Stimulated activated CD8-positive, alpha-beta memory T cell treated with anti-CD3 and anti-CD28 coated beads, Interleukin-2, amount 100 ng/mL, for 1 hour (primary cell): ENCODE measurements around the gene DDC.
"Not testable (repeated sequence)": the region's sequence is repeated elsewhere in the genome, so short reads cannot be mapped to it uniquely, and the experiment has no call there.

Experiments used
- DNase-seq, 2 donors: peaks; one replicate each; pipeline ENCODE4 v3.0.0-alpha.2; 2020; ENCODE audit warnings: low read depth in 2 of 2

Gene DDC

DNA sequence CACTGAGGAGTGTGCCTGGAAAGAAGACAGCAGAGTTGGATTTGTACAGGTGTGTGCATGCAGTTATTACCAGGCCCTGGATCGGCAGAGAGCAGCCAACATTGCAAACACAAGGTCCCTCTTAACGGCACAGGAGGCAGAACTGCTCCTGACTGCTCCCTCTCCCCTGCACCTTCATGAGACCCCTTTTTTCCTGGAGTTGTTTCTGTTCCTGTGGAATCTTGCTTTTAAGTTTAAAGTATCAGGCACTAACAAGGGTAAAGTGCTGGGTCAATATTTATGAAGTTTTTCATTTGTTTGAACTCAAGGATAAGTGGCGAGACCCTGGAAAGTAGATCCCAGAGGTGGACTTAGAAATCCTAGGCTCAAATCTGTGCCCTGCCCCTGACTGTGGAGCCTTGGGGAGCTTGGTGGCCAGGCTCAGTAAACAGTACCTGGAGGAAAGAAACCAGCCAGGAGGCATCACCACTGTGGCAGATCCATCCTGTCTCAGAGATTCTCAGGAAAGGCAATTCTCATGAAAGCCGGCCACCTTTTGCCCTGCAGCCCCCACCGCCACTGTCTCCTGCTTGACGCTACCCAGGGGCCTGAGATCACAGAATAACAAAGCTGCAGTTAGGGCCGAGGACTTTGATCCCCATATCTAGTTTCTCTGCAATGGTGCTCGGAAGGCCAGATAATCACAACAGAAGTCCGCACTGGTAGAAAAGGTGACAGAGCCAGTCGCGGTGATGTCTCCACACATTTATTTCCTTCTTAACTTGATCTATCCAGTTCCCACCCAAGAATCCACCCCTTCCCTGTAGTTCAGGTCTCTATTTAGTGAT lies 36.7 kb downstream of the DDC start:
- DNase-seq = no peak

DNA sequence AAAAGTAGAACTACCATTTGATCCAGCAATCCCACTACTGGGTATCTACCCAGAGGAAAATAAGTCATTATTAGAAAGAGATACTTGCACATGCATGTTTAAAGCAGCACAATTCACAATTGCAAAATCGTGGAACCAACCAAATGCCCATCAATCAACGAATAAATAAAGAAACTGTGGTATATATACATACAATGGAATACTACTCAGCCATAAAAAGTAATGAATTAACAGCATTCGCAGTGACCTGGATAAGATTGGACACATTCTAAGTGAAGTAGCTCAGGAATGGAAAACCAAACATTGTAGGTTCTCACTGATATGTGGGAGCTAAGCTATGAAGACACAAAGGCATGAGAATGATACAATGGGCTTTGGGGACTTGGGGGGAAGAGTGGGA lies 45.9 kb downstream of the DDC start:
- not testable (repeated sequence) for DNase-seq

DNA sequence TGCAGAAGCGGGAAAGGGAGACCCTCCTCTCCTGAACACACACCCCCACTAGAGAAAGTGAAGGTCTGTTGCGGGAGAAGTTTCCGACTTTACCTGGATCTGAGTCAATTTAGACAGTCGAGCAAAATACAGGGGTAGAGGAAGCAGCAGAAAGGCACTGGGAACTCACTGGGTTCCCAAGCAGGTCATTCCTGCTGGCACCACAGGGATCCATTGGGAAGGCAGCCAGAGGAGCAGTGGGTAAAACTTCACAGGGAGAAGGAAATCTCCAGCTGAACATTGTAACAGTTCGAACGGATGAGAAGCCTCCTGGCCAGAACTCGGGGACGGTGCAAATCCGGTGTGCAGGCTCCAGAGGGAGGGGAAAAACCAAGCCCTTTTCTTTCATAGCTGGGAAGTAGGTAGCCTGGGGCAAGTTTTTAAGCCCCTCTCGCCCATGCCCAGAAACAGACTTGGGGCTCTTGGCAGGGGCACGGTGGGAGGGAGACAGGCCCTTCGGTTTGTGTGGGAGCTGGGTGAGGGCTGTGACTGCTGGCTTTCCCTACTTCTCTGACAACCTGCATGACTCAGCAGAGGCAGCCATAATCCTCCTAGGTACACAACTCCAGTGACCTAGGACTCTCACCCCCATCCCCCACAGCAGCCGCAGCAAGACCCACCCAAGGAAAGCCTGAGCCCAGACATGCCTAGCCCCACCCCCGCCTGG lies 51.9 kb downstream of the DDC start:
- no peak for DNase-seq

DNA sequence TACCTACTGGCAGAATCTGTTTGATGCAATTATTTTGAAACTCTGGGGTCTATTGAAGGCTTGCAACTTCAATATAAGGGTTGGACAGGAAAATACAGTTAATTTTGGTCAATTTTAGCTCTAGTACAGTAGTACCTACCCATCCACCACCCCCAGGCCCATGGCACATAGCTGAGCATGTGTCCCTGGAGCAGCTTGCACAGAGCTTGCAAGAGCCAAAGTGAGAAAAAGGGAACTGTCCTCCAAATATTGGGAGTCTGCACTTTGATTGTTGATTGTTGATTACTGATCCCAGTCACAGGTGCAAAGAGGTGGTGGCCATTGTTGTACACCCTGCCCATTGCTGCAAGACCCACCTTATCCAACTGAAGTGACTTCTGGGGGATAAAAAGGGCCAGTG lies 52.8 kb downstream of the DDC start:
- no peak for DNase-seq

DNA sequence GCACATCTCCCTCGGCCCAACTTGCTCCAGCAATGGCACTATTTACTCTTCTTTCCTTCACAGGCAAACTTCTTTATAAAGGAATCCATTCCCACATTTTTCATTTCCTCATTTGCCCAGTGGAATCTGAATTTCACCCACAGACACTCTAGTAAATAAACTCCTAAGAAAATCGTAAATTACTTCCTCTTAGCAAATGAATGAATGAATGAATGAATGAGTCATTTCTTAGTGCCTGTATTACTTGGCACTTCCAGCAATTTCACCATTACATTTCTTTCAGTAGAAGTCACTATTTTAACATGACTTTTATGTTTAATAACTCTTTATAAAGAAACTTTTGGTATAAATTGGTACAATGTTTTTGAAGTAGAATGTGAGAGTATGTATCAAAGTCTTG lies 55.7 kb downstream of the DDC start:
- no peak for DNase-seq

DNA sequence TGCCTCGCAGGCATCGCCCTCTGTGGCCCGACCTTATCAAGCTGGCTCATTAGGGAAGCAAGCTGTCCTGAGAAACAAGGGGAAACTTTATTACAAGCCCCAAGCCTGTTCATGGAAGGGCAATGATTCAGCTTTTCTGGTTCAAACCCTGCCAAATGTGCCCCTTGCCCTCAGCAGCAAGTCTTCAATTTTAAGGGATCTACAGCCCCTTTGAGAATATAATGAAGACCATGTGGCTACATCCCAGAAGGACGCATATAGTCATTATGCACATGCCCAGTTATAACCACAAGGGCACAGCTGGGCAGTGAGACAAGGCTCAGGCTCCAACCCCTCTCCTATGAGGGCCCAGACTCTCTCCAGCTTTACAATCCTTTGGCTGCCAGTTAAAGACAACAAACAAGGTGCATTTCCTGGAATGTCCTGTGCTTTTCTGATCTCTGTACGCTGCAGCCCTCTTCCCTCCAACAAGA lies 56.7 kb downstream of the DDC start:
- DNase-seq = no peak

DNA sequence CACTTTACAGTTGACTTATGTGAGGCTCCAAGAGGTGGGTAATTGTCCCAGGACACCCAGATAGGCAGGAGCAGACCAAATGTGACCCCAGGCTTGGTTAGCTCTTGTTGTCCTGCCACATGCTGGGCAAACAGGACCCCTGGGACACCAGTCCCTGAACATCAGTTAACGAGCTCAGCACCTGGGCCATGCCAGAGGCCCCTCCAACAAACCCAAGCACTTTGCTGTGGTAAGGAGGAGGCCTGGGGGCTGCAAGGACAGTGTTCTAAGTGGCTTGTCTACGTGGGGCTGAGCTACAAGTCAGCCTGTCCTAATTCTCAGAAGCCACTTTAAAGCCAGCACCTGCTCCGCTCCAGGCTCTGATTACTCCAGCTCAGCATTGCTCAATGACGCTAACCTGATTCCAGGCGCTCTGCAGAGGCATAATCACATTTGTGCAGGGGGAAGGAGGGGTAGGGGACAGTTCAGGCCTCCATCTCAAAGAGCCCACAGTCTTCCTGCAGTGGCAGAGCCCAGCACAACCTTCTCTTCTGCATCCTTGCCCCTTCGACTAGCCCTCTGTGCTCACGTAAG lies 57.2 kb downstream of the DDC start:
- no peak for DNase-seq

DNA sequence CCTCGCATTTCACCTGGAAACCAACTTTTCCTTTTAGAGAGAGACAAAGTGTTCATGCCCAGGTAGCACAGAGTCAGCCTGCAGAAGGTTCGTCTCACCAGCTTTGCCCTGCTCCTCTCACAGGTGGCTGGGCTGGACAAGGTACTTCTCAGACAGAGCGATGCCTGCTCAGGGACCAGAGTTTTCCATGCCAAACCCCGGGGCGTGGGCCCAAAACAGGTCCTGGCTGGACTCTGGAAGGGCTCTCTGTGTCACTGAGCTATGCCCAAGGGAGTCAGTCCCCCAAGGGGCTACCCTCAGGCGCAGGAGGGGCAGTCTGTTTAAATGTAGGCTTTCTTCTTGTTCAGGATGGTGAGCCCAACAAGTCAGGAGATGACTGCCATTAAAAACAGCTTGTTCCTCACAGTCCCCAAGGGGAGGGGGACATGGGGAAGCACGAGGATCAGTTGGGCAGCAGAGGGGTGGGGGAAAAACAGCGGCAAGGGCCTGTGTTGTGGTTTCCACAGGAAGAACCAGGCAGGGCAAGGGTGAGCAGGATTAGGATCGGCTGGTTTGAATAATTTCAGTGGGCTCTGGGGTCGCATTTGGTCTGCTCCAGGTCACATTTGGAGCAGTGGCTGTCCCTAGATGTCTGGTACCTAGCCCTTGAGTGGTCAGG lies 59.5 kb downstream of the DDC start:
- DNase-seq = no peak

DNA sequence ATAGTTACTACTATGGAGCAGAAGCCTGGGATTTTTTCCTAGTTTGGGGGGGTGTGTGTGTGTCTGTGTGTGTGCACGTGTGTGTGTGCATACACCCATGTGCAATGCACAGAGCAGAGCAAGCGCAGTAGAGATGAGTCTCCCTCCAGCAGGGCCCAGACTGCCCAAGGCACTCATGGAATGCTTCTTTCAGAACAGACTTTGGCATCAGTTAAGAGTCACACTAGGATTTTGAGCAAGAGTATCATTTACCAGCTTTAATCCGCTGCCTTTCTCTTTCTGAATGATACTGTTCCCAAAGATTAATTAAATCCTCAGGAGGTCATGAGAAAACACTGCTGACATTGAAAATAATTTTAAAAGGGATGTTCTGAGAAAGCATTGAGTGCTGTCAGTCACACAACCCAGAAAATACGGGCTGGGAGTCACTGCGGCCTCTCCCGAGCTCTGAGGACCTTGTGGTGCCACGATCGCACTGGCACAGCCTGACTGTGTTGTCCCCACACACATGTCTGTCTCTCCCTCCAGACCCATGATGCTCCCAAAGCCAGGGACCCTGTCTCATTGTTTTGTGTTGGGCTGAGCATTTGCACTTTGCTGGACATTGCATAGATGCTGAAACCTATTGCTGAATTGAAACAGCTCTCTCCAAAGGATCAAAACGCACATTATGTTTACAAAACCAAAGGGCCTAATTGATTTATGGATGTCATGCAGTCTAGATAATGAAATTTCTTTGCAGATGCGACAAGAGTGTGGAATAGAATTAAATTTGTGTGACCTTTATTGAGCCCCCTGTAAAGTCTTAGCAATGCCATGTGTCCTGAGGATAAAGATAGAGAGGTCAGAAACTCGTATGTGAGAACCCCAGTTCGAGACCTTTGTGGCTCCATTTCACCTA lies 60.3 kb downstream of the DDC start:
- DNase-seq = no peak

DNA sequence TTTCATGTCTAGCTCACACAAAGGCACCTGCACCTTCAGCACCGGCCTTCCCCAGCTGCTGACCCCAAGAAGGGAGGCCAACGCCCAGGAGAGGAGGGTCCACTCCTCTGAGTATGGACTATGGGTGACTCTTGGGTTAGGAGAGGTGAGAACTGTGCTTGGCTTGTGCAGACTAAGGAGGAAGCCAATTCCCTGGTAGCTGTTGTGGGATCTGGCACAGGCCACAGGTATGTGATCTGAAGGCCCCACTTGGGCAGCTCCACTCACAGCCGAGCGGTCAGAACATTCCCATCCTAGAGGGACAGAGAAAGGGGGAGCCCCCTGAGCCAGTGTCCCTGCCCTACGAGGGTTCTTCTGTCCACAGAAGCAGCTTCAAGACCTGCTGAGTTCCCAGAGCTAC lies 62.3 kb downstream of the DDC start:
- no peak for DNase-seq

DNA sequence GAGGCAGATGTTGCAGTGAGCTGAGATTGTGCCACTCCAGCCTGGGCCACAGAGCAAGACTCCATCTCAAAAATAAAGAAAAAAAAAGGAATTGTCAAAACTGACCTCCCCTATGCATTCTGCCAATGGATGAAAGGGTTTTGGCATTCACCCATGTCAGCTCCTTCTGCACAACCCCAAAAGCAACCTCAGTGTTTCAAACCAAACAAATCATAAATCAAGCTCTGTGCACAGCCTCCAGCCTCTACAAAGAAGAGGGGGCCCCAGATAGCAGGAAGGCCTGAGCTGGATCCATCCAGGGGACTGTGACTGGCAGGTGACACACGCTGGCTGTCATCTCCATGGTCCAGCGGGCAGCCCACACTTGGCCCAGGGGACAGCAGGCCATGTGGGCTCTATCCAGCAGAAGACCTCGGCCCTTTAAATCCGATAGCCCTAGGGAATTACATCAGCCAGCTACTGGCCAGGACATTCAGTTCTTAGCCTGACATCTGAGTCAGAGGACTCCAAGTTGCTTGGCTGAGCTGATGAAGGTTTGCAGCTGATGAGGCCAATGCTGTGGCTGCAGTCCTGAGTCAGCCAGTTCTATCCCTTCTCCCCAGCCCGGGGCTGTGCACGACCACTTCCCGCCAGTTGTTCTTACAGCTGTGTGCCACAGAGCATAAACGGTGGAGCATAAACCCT lies 63.1 kb downstream of the DDC start:
- DNase-seq = no peak

DNA sequence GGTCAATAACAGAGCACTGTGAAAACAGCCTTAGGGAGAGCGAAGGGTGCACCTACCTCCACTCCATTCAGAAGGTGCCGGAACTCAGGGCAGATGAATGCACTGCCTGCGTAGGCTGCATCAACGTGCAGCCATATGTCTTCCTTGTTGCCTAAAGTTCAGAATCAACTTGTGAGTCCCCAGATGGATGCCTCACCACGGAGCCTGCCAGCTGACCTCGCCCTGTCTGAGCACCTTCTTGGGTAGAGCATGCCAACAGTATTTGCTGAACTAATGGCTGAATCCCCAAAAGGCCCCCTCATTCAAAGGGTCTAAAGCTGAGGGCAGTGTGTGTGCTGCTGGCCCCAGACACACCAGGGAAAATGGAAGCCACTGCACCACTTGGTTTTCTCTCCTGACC lies 66.1 kb downstream of the DDC start:
- DNase-seq = no peak

DNA sequence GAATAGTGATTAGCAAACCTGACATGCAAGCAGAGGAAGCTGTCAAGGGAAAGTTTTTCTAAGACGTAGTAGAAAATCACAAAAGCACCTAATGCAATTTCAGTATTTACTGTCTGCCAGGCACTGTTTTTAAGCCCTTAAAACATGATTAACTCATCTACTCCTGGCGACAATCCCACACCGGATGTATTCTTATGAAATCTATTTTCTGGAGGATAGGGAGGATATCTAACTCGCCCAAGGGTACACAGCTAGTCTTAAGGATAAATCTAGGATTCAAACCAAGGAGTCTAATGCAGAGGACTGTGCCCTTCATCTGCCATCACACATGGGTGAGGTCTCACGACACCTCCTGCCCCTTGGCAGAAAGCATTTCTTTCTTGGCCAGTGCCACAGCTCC lies 67.2 kb downstream of the DDC start:
- no peak for DNase-seq

DNA sequence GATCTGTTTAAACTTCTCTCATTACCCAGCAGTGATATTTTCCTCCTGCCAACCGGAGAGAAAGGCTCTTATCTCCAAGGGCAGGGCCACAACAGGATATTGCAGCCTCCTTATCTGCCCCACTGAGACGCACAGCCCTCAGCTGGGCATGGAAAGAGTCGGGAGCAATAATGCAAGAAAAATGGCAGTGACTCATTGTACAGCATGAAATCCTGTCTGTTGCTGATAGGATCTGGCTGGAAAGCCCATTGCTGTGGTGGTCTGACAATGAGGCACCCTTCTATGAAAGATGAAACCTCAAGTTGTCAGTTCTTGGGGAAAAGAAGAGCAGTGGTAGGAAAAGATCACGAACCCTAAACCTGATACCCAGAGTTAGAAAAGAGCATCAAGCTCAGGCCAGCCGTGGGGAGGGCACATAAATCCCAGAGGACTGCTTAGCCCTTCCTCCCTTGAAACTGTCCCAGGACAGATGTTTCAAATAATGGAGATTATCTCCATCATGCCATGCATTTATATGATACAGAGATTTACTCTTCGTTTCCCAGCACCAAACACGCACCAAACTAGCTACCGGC lies 68.0 kb downstream of the DDC start:
- DNase-seq = no peak

DNA sequence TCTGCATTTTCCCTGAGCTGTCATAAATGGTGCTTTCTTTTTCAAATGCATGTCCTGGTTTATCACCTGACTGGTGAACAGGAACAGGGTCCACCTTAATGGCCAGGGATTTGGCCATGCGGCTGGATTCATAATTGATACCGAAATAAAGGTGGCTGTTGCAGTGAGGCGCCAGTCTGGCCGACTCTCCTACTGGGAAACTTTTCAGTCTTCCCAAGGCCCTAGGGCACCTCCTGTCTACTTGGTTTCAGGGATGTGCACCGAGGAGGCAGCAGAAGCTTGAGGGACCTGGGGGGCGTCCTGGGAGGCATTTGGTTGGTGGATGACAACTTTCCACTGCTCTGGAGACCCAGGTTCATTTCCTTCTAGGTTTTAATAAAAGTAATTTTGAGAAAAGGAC lies 68.6 kb downstream of the DDC start:
- no peak for DNase-seq

DNA sequence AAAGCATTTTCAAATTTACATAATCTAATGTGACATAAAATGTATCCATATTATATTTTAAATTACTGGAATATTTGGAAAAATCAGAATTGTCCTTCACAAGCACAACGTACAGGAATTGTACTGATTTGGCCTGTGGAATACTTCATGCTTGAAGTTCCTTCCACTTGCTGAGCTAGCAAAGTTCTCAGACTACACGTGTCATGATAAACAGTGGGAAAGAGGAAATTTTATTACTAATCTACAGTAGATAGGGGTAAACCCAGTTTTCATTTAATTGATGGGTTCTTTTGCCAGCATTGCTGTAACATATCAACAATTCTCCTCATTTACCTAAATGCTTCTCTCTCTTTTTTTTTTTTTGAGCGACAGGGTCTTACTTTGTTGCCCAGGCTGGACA lies 69.5 kb downstream of the DDC start:
- DNase-seq = no peak

DNA sequence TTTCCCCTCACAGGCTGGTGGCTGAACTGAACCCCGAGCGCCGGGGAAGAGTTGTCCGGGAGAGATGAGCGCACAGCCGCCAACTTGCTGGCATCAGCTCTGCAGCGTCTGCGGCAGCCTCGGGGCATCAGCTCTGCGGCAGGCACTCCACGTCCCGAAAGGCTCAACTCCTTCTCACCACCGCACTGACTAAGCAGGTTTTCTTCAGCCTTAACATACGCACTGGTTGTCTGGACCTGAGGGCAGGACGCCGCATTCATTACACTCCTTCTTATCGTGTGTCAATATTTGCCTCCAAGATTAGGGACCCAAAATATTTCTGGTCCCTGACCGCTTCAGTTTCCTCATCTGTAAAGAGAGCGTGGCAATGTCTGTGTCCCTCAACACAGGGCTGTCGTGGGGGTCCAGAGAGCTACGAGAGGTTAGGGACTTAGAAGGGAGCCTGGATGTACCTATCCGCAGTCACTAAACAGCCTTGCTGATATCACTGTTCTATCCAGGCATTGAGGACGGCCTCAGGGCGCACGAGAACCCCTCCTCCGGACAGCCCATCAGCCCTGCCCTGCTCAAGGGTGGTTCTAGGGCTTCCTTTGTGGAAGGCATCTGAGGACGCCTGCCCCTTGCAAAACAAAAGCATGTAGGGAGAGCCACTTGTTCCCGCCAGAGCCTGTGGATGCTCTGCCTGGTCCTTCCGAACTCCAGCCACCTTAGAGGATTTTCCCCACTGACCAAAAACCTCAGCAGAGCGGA lies 72.3 kb downstream of the DDC start:
- DNase-seq = no peak

DNA sequence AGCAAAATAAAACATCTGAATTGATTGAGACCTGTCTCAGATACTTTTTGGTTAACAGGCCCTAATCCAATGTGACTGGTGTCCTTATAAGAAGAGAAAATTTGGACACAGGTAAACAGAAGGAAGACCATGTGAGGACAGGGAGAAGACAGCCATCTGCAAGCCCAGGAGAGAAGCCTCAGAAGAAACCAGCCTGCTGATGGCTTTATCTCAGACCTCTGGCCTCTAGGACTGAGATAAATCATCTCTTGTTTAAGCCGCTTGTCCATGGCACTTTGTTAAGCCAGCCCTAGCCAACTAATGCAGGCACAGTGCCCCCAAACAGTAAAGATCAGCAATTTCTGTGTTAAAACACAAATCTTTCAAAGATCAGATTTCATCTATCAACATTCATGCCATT lies 73.3 kb downstream of the DDC start:
- DNase-seq = no peak

DNA sequence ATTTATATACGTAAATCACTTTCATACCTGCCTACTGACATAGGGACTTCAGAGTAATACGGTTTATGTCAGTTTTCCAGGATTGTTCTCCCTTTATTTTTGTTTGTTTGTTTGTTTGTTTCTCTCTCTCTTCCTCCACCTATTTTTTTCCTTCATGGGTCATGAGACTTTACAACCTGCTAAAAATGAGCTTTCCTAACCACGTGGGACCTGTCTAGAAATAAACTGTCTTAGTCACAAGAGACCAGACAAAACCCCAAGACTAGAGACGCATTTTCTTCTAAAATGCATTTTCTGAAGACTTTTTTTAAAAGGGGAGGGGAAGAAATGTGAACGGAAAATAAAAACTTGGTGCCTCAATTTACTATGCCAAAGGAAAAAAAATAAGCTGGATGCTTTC lies 74.0 kb downstream of the DDC start:
- DNase-seq = no peak

DNA sequence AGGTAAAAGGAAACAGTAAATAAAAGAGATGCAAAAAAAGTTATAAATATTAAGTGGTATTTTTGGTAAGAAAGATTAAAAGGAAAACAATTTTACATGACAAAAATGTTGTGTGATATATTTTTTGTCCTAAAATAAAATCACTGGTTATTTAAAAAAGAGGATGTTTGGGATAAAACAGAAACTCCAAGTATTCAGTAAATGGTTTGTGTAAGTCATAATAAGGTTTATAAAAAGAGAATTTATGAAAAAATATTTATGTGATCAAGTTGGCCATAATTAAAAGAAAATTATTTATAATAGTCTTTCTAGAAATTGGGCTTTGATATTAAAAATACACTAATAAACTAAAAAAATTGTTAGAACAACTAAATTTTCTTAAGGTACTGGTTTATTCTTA lies 76.8 kb downstream of the DDC start:
- no peak for DNase-seq
